GM18868 (cell line): Measurements from ENCODE around the gene ITGA11.

ENCODE experiments used
- ATAC-seq: cut with Tn5 transposase; IDR thresholded peaks from one replicate; pipeline ENCODE4 v1.9.1; 2021; ENCODE audit warnings: mild to moderate bottlenecking, moderate library complexity; ENCODE audit not compliant: unreplicated experiment

The ITGA11 gene

GRCh38 chr15:68379058-68379758 is 52.8 kb downstream of the ITGA11 start:
- no peak for ATAC-seq

GRCh38 chr15:68378595-68378994 is 53.4 kb downstream of the ITGA11 start:
- no peak for ATAC-seq

- no peak for ATAC-seq
These were observed 54.2 kb downstream of the ITGA11 start for GRCh38 chr15:68377766-68378165.

DNA sequence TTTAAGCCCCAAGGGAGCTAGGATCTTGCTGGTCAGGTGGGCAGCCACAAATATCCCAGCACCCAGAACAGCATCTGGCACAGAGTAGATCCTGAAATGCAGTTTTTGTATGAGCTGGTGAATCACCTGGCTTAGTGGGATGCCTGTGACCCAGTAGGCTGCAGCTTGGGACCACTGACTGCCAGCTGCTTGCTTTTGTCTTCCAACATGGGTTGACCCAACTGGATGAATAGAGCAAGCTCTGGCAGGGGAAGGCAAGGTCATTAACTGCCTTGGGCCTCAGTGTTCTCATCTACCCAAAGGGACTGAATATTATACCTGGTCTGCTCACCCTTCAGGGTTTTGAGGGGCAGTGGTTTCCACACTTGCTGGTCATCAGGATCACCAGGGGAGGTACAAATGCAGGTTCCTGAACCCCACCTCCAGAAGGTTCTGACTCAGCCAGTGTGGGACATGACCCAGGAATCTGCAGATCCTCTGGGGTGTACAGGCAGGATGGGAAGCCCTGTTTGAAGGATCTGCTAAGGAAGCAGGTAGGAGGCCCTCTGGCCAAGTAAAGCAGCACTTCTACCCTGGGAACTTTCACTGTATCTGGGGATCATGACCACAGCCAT is 55.4 kb downstream of the ITGA11 start:
- no peak for ATAC-seq

- ATAC-seq, result no peak
These were observed 56.2 kb downstream of the ITGA11 start for GRCh38 chr15:68375716-68376220.

DNA sequence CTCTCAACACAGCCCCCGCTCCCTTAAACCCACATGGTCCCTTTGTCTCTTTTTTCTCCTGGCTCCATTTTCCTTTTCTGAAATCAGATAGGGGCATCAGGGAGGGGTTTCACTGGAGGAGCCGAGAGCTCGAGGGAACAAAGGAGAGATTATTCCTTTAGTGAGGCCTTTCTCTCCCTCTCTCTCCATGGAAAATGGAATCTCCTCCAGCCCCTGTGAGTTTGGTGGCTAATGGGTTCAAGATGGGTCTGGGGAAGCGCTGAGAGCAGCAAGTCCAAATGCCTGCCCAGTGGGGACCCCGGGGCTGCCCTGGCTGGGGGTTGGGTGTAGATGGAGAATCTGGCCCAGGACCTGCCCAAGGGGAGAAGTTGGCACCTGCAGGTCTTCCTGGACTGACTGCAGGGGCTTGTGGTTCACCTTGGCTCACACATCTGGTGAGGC is 56.8 kb downstream of the ITGA11 start:
- ATAC-seq, result no peak

DNA sequence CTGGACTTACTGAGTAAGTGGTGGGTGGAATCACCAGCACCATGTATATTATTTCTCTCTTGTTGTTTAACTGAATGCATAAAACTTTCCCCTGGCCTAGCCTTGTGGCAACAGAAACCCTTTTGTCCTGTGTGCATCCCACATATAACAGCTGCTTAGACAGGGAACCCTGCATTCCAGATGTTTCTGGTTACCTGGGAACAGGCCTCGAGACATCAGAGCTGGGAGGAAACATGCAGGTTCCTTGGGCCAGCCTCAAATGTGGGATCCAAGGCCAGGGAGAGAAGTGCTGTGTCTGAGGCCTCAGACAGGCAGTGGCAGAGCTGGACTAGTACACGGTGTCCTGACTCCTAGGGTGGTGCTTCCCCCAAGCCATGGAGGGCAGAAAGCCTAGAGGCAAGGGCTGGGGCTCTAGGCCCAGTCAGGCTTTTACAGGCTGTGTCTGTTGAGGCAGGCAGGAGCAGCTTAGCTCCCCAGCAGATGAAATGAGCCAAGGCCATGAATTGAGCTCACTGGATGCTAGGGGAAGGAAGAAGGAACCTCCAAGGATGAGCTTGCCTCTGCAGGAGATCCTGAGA is 57.7 kb downstream of the ITGA11 start:
- no peak for ATAC-seq

DNA sequence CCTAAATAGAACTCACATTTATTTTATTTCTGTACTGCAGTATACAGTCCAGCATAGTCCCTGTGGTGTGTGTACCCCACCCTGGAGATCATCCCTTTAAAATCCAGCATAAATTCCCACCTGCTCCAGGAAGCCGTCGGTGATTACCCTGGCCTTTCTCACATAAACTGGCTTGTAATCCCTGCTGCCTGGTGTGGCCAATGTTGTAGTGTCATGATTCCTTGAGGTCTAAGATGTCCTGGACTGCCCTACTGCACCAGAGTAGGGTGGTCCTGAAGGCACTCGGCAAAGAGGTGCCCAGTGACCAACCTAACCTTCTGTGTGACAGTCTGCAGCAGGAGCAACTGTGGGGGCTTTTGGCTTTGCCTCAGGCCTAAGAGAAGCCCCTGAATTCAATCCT is 58.9 kb downstream of the ITGA11 start:
- no peak for ATAC-seq

- ATAC-seq, result no peak
These were observed 59.6 kb downstream of the ITGA11 start for GRCh38 chr15:68372291-68372811.

DNA sequence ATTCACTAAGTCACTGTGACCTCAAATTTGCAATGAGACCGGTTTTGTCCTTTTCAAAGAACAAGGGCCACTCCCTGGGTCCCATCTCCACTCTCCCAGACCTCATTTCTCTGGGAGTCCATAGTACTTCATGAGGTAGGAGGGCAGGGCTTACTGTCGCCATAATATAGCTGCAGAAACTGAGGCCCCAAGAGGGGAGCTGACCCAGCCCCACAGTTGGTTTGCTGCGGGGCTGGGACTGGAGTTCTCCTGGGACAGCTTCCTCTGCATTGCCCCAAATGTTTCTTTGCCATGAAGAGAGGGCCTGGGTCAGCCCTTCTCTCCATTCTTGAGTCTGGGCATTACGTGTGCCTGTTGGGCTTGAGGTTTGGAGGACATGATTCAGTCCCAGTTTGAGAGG is 60.1 kb downstream of the ITGA11 start:
- no peak for ATAC-seq

GRCh38 chr15:68371160-68371559 is 60.8 kb downstream of the ITGA11 start:
- ATAC-seq, result no peak

DNA sequence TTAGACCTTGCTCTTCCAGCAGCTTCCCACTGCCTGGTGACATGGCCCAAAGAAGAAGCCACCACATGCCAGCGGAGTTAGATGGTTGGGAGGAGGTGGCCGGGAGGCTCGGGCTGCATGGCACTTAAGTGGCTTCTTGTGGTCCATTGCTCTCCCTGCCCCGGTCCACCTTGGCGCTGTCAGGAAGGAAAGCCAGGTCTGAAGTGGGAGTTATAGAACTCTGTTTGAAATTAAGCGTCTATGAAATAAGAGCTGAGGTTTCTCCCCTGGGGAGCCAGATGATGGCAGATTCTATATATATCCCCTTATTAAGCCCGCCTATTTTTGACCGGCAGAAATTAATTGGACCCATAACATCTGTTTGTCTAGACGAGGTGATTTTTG is 61.2 kb downstream of the ITGA11 start:
- no peak for ATAC-seq

DNA sequence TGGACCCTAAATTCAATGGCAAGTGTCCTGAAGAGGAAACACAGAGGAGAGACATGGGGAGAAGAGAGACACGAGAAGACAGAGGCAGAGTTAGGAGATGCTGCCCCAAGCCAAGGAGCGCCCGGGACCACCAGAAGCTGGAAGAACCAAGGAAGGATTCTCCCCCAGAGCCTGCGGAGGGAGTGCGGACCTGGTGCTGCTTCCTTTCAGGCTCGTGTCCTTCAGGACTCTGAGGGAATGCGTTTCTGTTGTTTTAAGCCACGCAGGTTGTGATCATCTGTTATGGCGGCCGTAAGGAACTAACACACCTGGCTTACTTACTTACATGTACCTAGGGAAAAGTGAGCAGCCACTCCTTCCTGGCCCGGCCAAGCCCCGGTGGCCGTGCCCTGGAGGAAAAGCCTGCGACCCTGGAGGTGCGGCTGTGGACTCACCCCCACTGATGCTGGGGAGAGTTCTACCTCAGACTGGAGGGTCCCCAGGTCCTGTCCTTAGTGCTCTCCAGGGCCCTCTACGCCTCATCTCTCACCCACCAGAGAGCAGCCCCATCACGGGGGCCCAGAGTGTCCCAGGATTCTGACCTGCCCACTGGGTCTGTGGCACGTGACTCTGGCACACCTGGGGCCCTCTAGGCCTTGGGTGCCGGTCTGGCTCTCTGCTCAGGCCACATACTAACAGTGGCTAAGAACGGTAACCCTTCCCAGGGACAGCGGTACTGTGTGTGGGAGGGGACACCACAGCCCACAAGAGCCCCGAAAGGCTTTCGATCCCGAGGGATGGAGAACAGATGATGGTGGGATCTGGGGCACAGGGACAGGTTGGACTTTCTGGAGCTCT is 61.8 kb downstream of the ITGA11 start:
- no peak for ATAC-seq

- no peak for ATAC-seq
These were observed 63.1 kb downstream of the ITGA11 start for GRCh38 chr15:68368731-68369435.

DNA sequence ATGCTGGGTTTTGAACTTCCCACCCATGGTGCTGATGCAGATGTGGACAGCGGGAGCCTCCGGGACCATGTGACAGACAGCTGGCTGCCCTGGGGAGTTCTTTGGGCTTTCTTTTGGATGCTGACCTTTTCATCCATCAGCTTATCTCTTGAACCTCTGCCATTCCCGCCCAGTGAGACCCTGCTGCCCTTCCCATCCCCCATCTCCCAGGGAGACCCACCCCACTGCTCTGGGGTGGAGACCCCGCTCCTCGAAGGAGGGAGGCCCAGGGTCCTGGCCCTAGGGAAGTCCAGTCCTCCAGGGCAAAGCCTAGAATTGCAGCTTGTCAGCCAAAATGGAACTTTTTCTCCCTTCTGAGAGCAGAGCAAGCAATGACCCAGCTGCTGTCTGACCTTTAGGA is 64.0 kb downstream of the ITGA11 start:
- no peak for ATAC-seq

DNA sequence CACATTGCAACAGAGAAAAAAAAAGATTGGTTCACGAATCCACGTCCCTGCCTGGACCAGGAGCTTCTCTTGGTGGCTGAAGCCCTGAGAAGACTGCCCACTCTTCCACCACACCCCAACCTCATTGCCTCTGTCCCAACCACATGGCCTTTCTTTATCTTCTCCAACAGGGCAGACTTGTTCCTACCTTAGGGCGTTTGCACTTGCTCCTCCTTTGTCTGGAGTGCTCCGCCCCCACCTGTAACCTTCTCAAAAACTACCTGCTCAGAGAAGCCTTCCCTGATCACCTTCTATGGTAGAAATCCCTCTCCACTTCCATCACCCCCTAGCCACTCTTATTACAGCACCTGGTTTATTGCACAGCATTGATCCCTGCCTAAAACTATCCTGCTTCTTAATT is 64.7 kb downstream of the ITGA11 start:
- ATAC-seq, result no peak

DNA sequence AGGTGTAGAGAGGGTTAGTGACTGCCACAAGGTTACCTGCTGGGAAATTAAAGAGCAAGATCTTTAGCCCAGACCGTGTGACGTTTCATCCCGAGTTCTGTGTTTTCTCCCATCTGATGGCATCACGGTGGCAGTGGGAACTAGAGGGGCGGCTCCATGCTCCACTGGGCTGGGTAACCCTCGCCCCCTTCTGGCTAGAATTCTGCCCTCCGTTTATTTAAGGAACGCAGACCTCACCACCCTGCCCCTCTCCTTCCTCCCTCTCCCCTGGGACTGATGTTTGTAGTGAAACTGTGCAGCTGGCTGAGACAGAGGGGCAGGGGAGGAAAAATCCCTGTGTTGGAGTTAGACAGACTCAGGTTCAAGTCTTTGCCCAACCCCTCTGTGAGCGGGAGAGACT is 65.6 kb downstream of the ITGA11 start:
- ATAC-seq, result no peak

- ATAC-seq, result no peak
These were observed 66.2 kb downstream of the ITGA11 start for GRCh38 chr15:68365770-68366169.

DNA sequence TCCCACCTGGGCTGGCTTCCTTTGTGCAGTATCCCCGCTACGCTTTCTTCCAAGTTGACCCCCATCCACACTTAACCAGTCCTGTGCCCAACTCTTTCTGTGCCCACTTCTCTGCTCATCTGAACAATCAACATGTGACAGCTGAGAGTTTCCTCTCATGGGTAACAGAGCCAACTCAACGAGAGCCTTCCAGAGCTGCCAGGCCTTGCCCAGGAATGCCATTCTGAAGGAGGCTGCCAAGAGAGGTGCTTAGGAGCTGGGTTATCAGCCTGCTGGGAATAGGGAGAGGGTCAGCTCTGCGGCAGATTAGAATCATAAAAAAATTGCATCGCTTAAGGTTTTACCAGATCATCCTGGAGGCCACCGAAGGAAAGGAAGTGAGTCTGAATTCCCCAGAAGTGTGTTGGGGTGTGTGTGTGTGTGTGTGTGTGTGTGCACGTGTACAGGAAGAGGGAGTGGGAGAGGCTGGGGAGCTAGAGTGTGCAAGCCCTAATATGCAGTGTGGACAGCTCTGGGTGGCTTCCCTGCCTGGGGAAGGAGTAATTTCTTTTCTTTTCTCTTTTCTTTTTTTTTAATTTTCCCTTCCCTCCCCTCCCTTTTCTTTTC is 66.7 kb downstream of the ITGA11 start:
- no peak for ATAC-seq

GRCh38 chr15:68364660-68365035 is 67.3 kb downstream of the ITGA11 start:
- ATAC-seq, result no peak
